ENCODE results near the gene TIGD4.

GRCh38 chr4:152735396-152735859 is 44.1 kb downstream of the TIGD4 start:
- TF ChIP-seq SIN3A (IDR thresholded peaks at IDR 0.05; ENCODE audit: borderline replicate concordance, insufficient read depth, low read length) (no peak), TAF1 (IDR thresholded peaks at IDR 0.05; ENCODE audit: borderline replicate concordance, insufficient read depth, low read length) (no peak)
